ENCODE measurements around the gene XYLB.
"Not testable (repeated sequence)": the region's sequence is repeated elsewhere in the genome, so short reads cannot be mapped to it uniquely, and the experiment has no call there.

Gene XYLB

DNA sequence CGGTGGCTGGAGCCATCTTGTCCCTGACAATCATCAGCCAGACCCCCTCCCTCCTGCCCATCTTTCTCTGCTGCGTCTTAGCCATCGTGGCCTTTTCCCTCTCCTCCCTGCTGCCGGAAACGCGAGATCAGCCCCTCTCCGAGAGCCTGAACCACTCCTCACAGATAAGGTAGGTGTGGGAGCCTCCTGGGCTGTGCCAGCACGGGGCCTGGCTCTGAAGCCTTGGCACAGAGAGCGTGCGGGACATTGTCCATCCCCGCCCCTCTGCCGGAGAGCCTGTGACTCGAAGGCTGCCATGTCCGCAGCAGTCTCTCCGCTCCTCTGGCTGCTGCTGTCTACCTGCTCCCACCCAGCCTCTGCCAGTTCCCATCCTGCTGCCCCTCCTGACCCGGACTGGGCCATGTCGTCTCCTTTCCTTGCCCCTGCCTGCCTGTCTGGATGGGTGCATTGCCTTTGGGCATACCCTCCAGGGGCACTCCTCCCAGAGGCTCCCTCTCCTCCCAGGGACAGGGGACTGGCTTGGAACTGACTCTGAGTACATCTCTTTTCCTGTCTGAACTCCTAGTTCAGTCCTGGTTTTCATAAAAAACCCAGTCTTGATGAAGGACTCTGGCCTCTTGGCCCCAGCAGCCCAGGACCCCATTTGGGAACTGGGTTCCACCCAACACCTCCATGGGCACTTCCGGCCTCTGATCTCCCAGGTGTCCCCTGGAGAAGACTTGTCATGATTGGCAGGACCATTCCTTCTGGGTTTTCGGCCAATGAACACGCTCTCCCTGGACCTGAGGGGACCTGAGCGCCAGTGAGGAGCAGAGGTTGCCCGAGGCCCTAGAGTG lies 30.0 kb upstream of the XYLB start:
- H3K27ac ChIP-seq, result no peak overlapping the region
- TF ChIP-seq, protein P1, sequence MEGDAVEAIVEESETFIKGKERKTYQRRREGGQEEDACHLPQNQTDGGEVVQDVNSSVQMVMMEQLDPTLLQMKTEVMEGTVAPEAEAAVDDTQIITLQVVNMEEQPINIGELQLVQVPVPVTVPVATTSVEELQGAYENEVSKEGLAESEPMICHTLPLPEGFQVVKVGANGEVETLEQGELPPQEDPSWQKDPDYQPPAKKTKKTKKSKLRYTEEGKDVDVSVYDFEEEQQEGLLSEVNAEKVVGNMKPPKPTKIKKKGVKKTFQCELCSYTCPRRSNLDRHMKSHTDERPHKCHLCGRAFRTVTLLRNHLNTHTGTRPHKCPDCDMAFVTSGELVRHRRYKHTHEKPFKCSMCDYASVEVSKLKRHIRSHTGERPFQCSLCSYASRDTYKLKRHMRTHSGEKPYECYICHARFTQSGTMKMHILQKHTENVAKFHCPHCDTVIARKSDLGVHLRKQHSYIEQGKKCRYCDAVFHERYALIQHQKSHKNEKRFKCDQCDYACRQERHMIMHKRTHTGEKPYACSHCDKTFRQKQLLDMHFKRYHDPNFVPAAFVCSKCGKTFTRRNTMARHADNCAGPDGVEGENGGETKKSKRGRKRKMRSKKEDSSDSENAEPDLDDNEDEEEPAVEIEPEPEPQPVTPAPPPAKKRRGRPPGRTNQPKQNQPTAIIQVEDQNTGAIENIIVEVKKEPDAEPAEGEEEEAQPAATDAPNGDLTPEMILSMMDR (conservative IDR thresholded peaks at IDR 0.05), result no peak

GRCh38 chr3:38317192-38317759 lies 29.3 kb upstream of the XYLB start:
- no peak overlapping the region for H3K27ac ChIP-seq
- TF ChIP-seq, protein P1 (conservative IDR thresholded peaks at IDR 0.05), result no peak

- TF ChIP-seq, protein P1 (conservative IDR thresholded peaks at IDR 0.05), result no peak
- no peak overlapping the region for H3K27ac ChIP-seq
Observed at GRCh38 chr3:38318766-38319671, 27.6 kb upstream of the XYLB start.

DNA sequence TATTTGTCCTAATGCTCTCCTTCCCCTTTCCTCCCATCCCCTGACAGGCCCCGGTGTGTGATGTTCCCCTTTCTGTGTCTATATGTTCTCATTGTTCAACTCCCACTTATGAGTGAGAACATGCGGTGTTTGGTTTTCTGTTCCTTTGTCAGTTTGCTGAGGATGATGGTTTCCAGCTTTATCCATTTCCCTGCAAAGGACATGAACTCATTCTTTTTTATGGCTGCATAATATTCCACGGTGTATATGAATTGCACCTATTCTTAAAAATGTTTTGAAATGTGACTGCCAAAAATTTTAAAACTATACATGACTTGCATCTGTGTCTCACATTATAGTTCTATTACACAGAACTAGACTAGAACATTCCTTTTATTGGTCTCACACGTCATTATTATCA lies 25.9 kb upstream of the XYLB start:
- H3K27ac ChIP-seq, result not testable (repeated sequence)

DNA sequence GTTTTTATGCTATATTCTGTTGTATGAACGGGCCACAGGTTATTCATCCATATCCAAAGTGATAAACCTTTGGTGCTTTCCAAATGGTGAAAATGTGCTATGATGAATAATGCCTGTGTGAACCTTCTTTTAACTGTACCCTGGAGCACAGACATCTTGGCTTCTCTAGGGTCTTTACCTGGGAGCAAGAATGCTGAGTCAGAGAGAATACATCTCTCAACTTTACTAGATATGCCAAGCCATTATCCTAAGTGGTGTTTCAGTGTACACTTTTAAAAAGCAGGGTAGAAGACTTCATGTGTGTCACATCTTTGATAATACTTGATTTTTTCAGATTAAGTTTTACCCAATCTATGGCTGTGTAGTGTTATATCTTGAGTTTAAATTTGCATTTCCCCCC lies 23.5 kb upstream of the XYLB start:
- TF ChIP-seq, protein P1 (conservative IDR thresholded peaks at IDR 0.05), result no peak
- H3K27ac ChIP-seq, result no peak overlapping the region

GRCh38 chr3:38325256-38325655 lies 21.3 kb upstream of the XYLB start:
- TF ChIP-seq, protein P1 (conservative IDR thresholded peaks at IDR 0.05), result no peak
- no peak overlapping the region for H3K27ac ChIP-seq

GRCh38 chr3:38327335-38328009 lies 19.1 kb upstream of the XYLB start:
- H3K27ac ChIP-seq, result no peak overlapping the region
- TF ChIP-seq, protein P1 (conservative IDR thresholded peaks at IDR 0.05), result no peak

Measured in VCaP (cell line).